ENCODE results near the gene HIGD2A.

- no peak for TF ChIP-seq SIN3A (IDR thresholded peaks at IDR 0.05; ENCODE audit: borderline replicate concordance, low read depth, low read length)
- no peak for TF ChIP-seq CTCF (IDR thresholded peaks at IDR 0.05)
- no peak for TF ChIP-seq FOXM1 (IDR thresholded peaks at IDR 0.05; ENCODE audit: low read depth)
- TF ChIP-seq ZBTB33 (IDR thresholded peaks at IDR 0.05; ENCODE audit: borderline replicate concordance, low read depth) = no peak
- TF ChIP-seq NFIC (IDR thresholded peaks at IDR 0.05; ENCODE audit: borderline replicate concordance) = no peak
- peak; percentile 56; the same call in 1 of the 2 replicates for TF ChIP-seq GATA2 (CRISPR knock-in tag; IDR thresholded peaks at IDR 0.05)
- no peak for TF ChIP-seq EP300 (IDR thresholded peaks at IDR 0.05; ENCODE audit: borderline replicate concordance in 1 of 2, low read depth in 1 of 2, low read length in 1 of 2)
- TF ChIP-seq CHD2 (IDR thresholded peaks at IDR 0.05; ENCODE audit: low read length, partially characterized antibody) = no peak
- no peak for TF ChIP-seq USF2 (IDR thresholded peaks at IDR 0.05; ENCODE audit: borderline replicate concordance, low read depth, low read length)
- TF ChIP-seq RCOR1 (IDR thresholded peaks at IDR 0.05; ENCODE audit: low read length) = no peak
- TF ChIP-seq MXI1 (IDR thresholded peaks at IDR 0.05; ENCODE audit: low read depth, low read length) = no peak
- TF ChIP-seq POLR2AphosphoS5 (IDR thresholded peaks at IDR 0.05; ENCODE audit: low read depth, low read length) = no peak
Observed at GRCh38 chr5:176396330-176396729, 7.8 kb downstream of the HIGD2A start.

Data from SK-N-SH (cell line).